PFSK-1 (cell line): Measurements from ENCODE around the gene SLC13A5.

Experiments used
- FOXP2 ChIP-seq: optimal IDR thresholded peaks from 2 replicates; pipeline ENCODE3; 2011; ENCODE audit warnings: borderline replicate concordance, control low read depth, inconsistent platforms; ENCODE audit not compliant: insufficient read depth; ENCODE audit errors: extremely low read length, extremely low read depth
- POLR2AphosphoS5 ChIP-seq: IDR thresholded peaks from 2 replicates; pipeline ENCODE4 v1.6.1; 2012; ENCODE audit warnings: low read depth, mild to moderate bottlenecking, control low read depth, low read length, moderate library complexity
- SIN3A ChIP-seq: IDR thresholded peaks from 2 replicates; pipeline ENCODE4 v1.6.1; 2012; ENCODE audit warnings: mild to moderate bottlenecking, low read length, moderate library complexity, borderline replicate concordance; ENCODE audit not compliant: insufficient read depth
- TAF1 ChIP-seq: IDR thresholded peaks from 2 replicates; pipeline ENCODE4 v1.6.1; 2012; ENCODE audit warnings: low read length, control low read depth, borderline replicate concordance; ENCODE audit not compliant: insufficient read depth
- TF ChIP-seq, protein P1 (sequence below), 2 experiments: IDR thresholded peaks; 2 replicates each; pipeline versions ENCODE4 v1.6.1 to v1.8.0; 2011 to 2012; ENCODE audit warnings: low read depth in 2 of 2, low read length in 2 of 2, control low read depth in 1 of 2, inconsistent platforms in 1 of 2, mild to moderate bottlenecking in 1 of 2, moderate library complexity in 1 of 2; ENCODE audit not compliant: insufficient read depth in 1 of 2

Gene SLC13A5

DNA sequence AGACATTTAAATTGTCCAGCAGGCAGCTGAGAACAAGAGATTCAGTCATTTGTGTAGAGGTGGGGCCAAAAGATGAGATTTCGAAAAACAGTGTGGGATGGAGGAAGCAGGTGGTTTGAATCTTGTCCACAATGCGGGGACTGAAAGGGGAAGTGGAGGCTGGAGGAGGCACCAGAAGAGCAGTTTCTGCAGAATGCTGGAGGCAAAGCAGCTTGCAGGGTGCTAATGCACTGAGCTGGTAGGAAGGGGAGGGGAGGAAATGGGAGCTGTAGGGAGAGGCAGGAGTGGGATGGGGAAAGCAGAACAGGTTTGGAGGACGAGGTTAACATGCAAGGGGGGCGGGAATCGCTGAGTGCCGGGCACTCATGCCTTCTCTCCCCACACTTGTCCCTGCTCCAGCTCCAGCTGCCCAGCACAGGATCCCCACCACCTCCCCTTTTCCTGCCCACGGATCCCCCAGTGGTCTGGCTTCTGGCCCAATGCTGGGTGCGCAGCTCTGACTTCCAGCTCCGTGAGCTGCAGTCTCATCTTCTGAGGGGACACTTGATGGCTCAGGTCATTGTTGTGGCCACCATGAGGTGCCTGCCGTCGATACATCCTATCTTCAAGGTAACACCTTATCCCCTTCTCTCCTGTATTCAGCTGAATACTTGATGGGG, 52.2 kb downstream of the SLC13A5 start:
- TF ChIP-seq SIN3A (no peak), POLR2AphosphoS5 (no peak), FOXP2 (no peak), TAF1 (no peak)
- TF ChIP-seq, protein P1, sequence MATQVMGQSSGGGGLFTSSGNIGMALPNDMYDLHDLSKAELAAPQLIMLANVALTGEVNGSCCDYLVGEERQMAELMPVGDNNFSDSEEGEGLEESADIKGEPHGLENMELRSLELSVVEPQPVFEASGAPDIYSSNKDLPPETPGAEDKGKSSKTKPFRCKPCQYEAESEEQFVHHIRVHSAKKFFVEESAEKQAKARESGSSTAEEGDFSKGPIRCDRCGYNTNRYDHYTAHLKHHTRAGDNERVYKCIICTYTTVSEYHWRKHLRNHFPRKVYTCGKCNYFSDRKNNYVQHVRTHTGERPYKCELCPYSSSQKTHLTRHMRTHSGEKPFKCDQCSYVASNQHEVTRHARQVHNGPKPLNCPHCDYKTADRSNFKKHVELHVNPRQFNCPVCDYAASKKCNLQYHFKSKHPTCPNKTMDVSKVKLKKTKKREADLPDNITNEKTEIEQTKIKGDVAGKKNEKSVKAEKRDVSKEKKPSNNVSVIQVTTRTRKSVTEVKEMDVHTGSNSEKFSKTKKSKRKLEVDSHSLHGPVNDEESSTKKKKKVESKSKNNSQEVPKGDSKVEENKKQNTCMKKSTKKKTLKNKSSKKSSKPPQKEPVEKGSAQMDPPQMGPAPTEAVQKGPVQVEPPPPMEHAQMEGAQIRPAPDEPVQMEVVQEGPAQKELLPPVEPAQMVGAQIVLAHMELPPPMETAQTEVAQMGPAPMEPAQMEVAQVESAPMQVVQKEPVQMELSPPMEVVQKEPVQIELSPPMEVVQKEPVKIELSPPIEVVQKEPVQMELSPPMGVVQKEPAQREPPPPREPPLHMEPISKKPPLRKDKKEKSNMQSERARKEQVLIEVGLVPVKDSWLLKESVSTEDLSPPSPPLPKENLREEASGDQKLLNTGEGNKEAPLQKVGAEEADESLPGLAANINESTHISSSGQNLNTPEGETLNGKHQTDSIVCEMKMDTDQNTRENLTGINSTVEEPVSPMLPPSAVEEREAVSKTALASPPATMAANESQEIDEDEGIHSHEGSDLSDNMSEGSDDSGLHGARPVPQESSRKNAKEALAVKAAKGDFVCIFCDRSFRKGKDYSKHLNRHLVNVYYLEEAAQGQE (IDR thresholded peaks at IDR 0.05; ENCODE audit: insufficient read depth in 1 of 2, low read depth in 2 of 2, low read length in 2 of 2), result no peak

DNA sequence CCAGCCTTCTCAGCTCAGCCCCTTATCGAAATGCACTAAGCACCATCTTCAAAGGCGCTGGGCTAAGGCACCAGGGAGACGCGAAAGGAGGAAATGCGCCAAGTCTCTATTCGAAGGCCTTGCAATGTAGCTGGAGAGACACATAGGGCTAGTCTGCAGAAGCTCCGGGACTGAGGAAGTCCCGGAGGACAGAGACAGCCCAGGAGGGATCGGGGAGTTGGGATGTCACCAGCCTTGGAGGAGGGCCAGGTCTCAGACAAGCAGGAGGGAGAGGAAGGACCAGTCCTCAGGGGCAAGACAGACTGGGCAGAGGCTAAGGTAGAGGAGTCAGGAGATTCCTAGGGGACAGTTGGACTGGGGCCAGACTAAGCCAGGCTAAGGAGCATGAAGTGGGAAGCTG, 53.1 kb downstream of the SLC13A5 start:
- TF ChIP-seq FOXP2 (no peak), SIN3A (no peak), POLR2AphosphoS5 (no peak), TAF1 (no peak)
- TF ChIP-seq, protein P1 (IDR thresholded peaks at IDR 0.05; ENCODE audit: insufficient read depth in 1 of 2, low read depth in 2 of 2, low read length in 2 of 2), result no peak

DNA sequence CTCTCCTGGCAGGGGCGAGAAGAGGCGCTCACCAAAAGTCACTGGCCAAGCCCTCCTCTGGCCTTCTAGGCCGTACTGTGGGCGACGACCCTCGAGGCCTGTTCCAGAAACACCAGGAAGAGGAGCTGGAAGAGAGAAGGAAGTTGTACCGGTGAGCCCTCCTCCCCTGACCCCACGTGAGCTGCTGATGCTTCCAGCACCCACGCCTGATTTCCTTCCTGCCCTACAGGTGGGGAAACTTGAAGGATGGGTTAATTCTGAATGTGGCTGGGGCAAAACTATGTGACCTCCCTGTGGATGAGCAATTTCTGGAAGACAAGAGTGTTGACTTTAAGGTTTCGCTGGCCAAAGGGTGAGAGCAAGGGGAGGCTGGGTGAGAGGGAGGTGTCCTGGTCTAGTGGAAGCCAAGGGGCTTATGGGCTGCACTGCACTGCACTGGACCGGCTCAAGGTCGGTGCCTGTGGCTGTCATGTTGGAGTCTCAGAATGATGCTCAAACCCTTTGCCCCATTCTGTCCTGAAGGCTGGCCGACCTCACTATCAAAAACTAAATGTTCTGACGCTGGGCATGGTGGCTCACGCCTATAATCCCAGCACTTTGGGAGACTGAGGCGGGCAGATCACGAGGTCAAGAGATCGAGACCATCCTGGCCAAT, 55.4 kb downstream of the SLC13A5 start:
- TF ChIP-seq POLR2AphosphoS5 (no peak), SIN3A (no peak), FOXP2 (no peak), TAF1 (no peak)
- TF ChIP-seq, protein P1 (IDR thresholded peaks at IDR 0.05; ENCODE audit: insufficient read depth in 1 of 2, low read depth in 2 of 2, low read length in 2 of 2), result no peak

DNA sequence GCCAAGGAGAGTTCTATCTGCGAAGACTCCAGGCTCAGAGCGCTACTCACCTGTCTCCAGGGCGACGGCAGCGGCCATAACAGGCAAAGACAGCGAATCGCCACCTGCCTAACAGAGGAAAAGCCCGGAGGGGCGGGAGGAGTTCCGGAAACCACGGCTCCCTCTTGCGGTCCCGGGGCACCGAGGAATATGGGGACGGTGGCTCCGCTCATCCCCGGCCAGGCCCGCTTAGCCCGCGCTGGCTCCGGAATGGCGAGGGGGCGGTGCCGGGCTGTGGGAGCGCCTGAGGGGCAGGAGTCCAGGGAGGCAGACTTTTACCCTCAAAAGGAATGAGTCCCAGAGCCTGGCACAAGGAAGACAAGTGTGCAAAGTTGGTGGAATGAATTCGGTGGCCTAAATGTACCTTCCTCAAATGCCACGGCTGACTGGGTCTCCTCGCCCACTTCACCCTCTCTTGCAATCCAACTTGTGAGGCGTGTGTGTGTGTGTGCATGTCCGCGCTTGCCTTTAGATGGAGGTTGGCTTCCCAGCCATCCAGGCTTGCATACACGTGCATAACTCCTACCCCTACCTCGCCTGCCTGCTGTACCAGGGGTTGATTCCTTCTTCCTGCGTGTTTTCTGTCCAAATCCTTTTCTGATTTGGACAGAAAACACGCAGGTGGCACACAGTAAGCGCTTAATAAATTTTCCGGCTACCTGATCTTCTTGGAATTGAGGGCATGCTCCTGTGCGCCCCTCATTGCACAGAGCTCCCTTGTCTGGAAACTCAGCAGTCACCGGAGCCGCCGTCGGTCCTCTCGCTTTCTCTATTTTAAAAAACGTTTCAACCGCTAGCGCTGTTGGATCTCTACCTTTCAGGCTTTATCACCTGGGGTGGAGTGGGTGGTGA, 58.1 kb downstream of the SLC13A5 start:
- TF ChIP-seq, protein P1 (IDR thresholded peaks at IDR 0.05; ENCODE audit: insufficient read depth in 1 of 2, low read depth in 2 of 2, low read length in 2 of 2), result no peak
- TF ChIP-seq TAF1, result no peak
- TF ChIP-seq SIN3A, result no peak
- TF ChIP-seq FOXP2, result no peak
- no peak for TF ChIP-seq POLR2AphosphoS5
